K562 (cell line): ENCODE results near the gene KASH5. TPM values are rescaled to one million over a fixed set of nuclear protein-coding genes. Genes with fewer than 3 reads are reported as not detected.

Experiments
- ATAC-seq: fragments of 200-7000 bp; cut with Tn5 transposase; 3 replicates; pipeline ENCODE4 v1.9.1; 2020; ENCODE audit warnings: moderate library complexity
- BruUV-seq: library from RNA; stranded (reverse); fragments of 400-500 nt; replicated peaks from 2 replicates; lab custom pipeline; 2021; lab: Mats Ljungman, UMichigan
- CTCF ChIA-PET: fragments of 300-600 bp; formaldehyde crosslinking; extraction: SDS; loops from one replicate; lab custom pipeline; 2021; ENCODE audit warnings: low intra/inter-chr PET ratio; lab: Yijun Ruan, JAX
- POLR2A ChIA-PET: fragments of 300-600, 350-650 bp; sonication (Branson Sonifier 250); formaldehyde crosslinking; extraction: SDS; loops from one replicate; lab custom pipeline; 2021; ENCODE audit warnings: antibody characterized with exemption, inconsistent platforms; lab: Yijun Ruan, JAX
- DNase-seq, 4 experiments: peaks; one replicate each; pipeline versions ENCODE4 v3.0.0 to v3.0.0-alpha.2; 2011 to 2018; ENCODE audit warnings: low spot score in 3 of 4, mixed read lengths in 3 of 4; ENCODE audit errors: extremely low read depth in 1 of 4
- FAIRE-seq: peaks from 2 replicates; lab custom pipeline; 2011; peaks lifted over from hg19 to GRCh38; lab: Jason Lieb, UNC
- H2AFZ ChIP-seq: 2 replicates; pipeline ENCODE4 v1.6.0; 2011; ENCODE audit warnings: low read depth, low read length, control low read depth, inconsistent platforms
- H3K27ac ChIP-seq: fragments of 200-600 bp; 3 replicates; pipeline ENCODE4 v1.8.0; 2011; ENCODE audit warnings: low read depth, mild to moderate bottlenecking, control low read depth, inconsistent platforms, low read length, moderate library complexity, mixed read lengths; ENCODE audit errors: extremely low read depth
- H3K27me3 ChIP-seq, 2 experiments: fragments of 300-600 bp in 1 of 2; 2 replicates in 1 of 2; 3 replicates in 1 of 2; pipeline versions ENCODE4 v1.6.0 to v1.8.0; 2011; ENCODE audit warnings: inconsistent platforms in 2 of 2, low read length in 2 of 2, mild to moderate bottlenecking in 1 of 2, mixed read lengths in 1 of 2, moderate library complexity in 1 of 2; ENCODE audit not compliant: control insufficient read depth in 2 of 2, insufficient read depth in 2 of 2
- H3K36me3 ChIP-seq: fragments of 300-600 bp; 3 replicates; pipeline ENCODE4 v1.8.0; 2011; ENCODE audit warnings: mild to moderate bottlenecking, low read length, inconsistent platforms; ENCODE audit not compliant: control insufficient read depth, insufficient read depth
- H3K4me1 ChIP-seq, 2 experiments: fragments of 200-600 bp in 1 of 2; replicated peaks in 1 of 2; 2 replicates in 1 of 2; 3 replicates in 1 of 2; pipeline versions ENCODE4 v1.5.1 to v1.8.0; 2011; ENCODE audit warnings: inconsistent platforms in 2 of 2, low read length in 2 of 2, mild to moderate bottlenecking in 1 of 2, mixed read lengths in 1 of 2, moderate library complexity in 1 of 2; ENCODE audit not compliant: control insufficient read depth in 2 of 2, insufficient read depth in 2 of 2
- H3K4me2 ChIP-seq: 2 replicates; pipeline ENCODE4 v1.6.1; 2011; ENCODE audit warnings: low read length, control low read depth, inconsistent platforms, mixed read lengths; ENCODE audit not compliant: insufficient read depth
- H3K4me3 ChIP-seq: fragments of 200-600 bp; sonication (generic), shearing (Covaris generic); 2 replicates; pipeline ENCODE4 v1.5.1; 2016; ENCODE audit warnings: control low read depth, inconsistent platforms
- H3K79me2 ChIP-seq: fragments of 200-600 bp; 3 replicates; pipeline ENCODE4 v1.8.0; 2011; ENCODE audit warnings: low read length, inconsistent platforms; ENCODE audit not compliant: control insufficient read depth, insufficient read depth
- H3K9ac ChIP-seq, 2 experiments: 2 replicates each; pipeline versions ENCODE4 v1.6.0 to v1.6.1; 2011; ENCODE audit warnings: low read depth in 2 of 2, low read length in 2 of 2, control low read depth in 1 of 2, inconsistent platforms in 1 of 2, mild to moderate bottlenecking in 1 of 2, mixed read lengths in 1 of 2; ENCODE audit not compliant: insufficient read depth in 1 of 2
- H3K9me1 ChIP-seq: one replicate; pipeline ENCODE4 v1.6.0; 2011; ENCODE audit warnings: inconsistent platforms, mild to moderate bottlenecking, low read length, moderate library complexity; ENCODE audit not compliant: control insufficient read depth, insufficient read depth
- H3K9me3 ChIP-seq: replicated peaks from 2 replicates; pipeline ENCODE4 v1.5.1; 2011; ENCODE audit warnings: low read depth, low read length, inconsistent platforms; ENCODE audit not compliant: control insufficient read depth, insufficient read depth
- H4K20me1 ChIP-seq: replicated peaks from 2 replicates; pipeline ENCODE4 v1.6.1; 2011; ENCODE audit warnings: low read length, inconsistent platforms, mixed read lengths; ENCODE audit not compliant: control insufficient read depth, insufficient read depth
- CCNT2 ChIP-seq: IDR thresholded peaks from 2 replicates; pipeline ENCODE4 v1.6.1; 2011; ENCODE audit warnings: borderline replicate concordance, low read depth, mild to moderate bottlenecking, moderate library complexity, mixed read lengths, low read length; ENCODE audit not compliant: insufficient read length; ENCODE audit errors: extremely low read depth
- DDX20 ChIP-seq: fragments of 450-650 bp; IDR thresholded peaks from 2 replicates; pipeline ENCODE4 v1.6.1; 2016; ENCODE audit warnings: missing genetic modification characterization, low read depth, mild to moderate bottlenecking, missing compliant biosample characterization, moderate library complexity
- XRCC4 ChIP-seq: IDR thresholded peaks from one replicate; pipeline ENCODE4 v1.6.1; 2011; ENCODE audit not compliant: insufficient read depth, insufficient read length; ENCODE audit errors: extremely low read depth
- ZC3H8 ChIP-seq: fragments of 450-650 bp; IDR thresholded peaks from 2 replicates; pipeline ENCODE4 v1.6.1; 2017
- WGBS: fragments of 100-300 bp; shearing (Covaris generic); methylation state at CpG from one replicate; pipeline ENCODE4 v1.1.6; 2016; ENCODE audit warnings: low coverage, mixed read lengths; ENCODE audit not compliant: insufficient coverage; ENCODE audit errors: missing lambda C conversion rate; 5-methylcytosine and 5-hydroxymethylcytosine counted together
- in situ Hi-C: fragments of 300-500 bp; cut with MboI; formaldehyde crosslinking; loops from 4 replicates; pipeline ENCODE4 v1.15.0; 2018; ENCODE audit warnings: inconsistent platforms, mixed read lengths
- intact Hi-C: fragments of 100-400 bp; cut with micrococcal nuclease; formaldehyde crosslinking; loops from 2 replicates; pipeline ENCODE4 v1.14.2; 2022
- polyA plus RNA-seq, 8 experiments: library from polyadenylated mRNA; depleted of rRNA in 4 of 8; stranded (reverse) in 5 of 8; unstranded in 3 of 8; fragments of >200 nt; fragmentation: Nextera tagmentation in 2 of 8; fragmentation: Illumina TruSeq in 1 of 8; extraction: Ambion mirVana in 2 of 8; extraction: Trizol in 1 of 8; gene quantifications; 2 replicates each; pipeline versions ENCODE4 v1.2.1 to v1.2.3, GENCODE V29; 2011 to 2014; ENCODE audit warnings: inconsistent platforms in 1 of 8, missing spikeins in 1 of 8
- total RNA-seq, 7 experiments: library from RNA; depleted of rRNA in 6 of 7; stranded (reverse); fragments of >200 nt in 6 of 7; fragmentation: Illumina TruSeq in 2 of 7; extraction: Trizol in 2 of 7; gene quantifications; 2 replicates each; pipeline versions ENCODE4 v1.2.1 to v1.2.3, GENCODE V29; 2011 to 2021; ENCODE audit warnings: low replicate concordance in 1 of 7
- TF ChIP-seq, protein P1 (sequence below): fragments of 250-450 bp; sonication (Bioruptor Pico); IDR thresholded peaks from 2 replicates; pipeline ENCODE4 v1.5.1; 2021; ENCODE audit warnings: mild to moderate bottlenecking

KASH5 gene
- total and polyA plus RNA-seq, 9 of the 15 experiments (the other 6 are each of a cell fraction or from before 2014, with no cell fraction given): 0.07 to 0.84 (median 0.34) TPM; not detected in 1

DNA sequence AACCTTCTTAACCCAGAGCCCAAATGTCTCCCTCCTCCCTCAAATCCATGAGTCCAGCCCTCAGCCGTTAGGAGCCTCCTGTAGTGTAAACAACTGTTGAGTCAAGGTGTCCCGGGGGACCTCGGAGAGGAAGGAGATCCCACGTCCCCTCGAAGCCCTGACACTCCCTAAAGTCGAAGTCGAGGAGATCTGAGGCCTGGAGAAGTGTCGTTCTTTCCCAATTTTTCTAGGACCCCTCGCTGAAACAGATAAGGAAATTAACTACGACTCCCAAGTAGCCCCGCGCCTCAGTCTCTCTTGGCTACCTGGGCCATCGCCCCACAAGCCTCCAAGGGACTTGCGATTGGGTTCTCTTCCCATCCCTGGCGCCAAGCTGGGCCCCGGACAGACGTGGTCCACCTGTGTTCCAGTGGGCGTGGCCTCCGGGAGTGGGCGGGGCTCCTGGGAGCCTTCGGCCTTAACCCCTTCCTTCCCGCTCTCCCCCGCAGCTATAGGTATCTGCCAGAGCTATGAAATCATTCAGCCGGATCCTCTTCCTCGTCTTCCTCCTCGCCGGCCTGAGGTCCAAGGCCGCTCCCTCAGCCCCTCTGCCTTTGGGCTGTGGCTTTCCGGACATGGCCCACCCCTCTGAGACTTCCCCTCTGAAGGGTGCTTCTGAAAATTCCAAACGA lies 38.0 kb downstream of the KASH5 start (continued):
- TF ChIP-seq, protein P1, sequence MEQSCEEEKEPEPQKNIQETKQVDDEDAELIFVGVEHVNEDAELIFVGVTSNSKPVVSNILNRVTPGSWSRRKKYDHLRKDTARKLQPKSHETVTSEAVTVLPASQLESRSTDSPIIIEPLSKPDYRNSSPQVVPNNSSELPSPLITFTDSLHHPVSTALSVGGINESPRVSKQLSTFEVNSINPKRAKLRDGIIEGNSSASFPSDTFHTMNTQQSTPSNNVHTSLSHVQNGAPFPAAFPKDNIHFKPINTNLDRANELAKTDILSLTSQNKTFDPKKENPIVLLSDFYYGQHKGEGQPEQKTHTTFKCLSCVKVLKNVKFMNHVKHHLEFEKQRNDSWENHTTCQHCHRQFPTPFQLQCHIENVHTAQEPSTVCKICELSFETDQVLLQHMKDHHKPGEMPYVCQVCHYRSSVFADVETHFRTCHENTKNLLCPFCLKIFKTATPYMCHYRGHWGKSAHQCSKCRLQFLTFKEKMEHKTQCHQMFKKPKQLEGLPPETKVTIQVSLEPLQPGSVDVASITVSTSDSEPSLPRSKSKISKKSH (CRISPR knock-in tag): no peak

DNA sequence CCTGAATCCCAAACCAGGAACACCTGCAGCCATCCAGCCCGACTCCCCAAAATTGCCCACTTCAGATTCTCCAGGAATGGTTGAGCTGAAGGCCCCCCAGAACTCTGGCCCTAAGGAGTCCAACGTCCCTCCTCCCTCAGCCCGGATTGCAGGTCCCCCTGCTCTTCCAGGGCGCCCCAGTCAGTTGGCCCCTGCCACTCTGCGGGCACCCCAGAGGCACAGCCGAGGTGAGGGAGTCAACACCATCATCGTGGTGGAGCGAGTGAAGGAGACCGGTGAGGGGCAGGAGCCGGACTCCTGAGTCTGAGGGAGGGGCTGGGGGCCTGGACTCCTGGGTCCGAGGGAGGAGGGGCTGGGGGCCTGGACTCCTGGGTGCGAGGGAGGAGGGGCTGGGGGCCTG lies 39.3 kb downstream of the KASH5 start:
- FAIRE-seq (no peak), ATAC-seq (no peak), DNase-seq (no peak)
- ChIA-PET POLR2A (interaction anchor here (1.4 to 1.7 kb wide), 2 partner anchors 10 to 12 kb away, joined by 3 to 4 read pairs; no protein-coding TSS in a partner anchor), CTCF (no interaction called here)
- H3K79me2 ChIP-seq: peaks cover 9% of the 10 kb centered on the region
- peaks cover 49 to 83% of the 10 kb centered on the region in 2 experiments for H3K4me1 ChIP-seq
- H4K20me1 ChIP-seq: no peaks in the 10 kb centered on the region
- intact Hi-C loops: no loop called here
- WGBS: 77% methylated on average over 5 of the region's 12 CpGs
- no peak overlapping the region for H3K9ac ChIP-seq
- H3K36me3 ChIP-seq: no peaks in the 10 kb centered on the region; the same call in 2 of the 3 replicates
- no peaks in the 10 kb centered on the region for H3K9me1 ChIP-seq
- no peak overlapping the region for H3K4me3 ChIP-seq
- no peak overlapping the region for H2AFZ ChIP-seq
- TF ChIP-seq ZC3H8: no peak
- no peak for TF ChIP-seq DDX20 (tag)
- no peak for TF ChIP-seq XRCC4
- TF ChIP-seq CCNT2: no peak
- no peaks in the 10 kb centered on the region for H3K27me3 ChIP-seq
- BruUV-seq: no TSS peak
- in situ Hi-C loops: no loop called here
- H3K9me3 ChIP-seq: no peaks in the 10 kb centered on the region
- H3K27ac ChIP-seq: no peak overlapping the region
- H3K4me2 ChIP-seq: no peak overlapping the region
